ENCODE results near the gene ADGRA3.
"Not testable (repeated sequence)": the region's sequence is repeated elsewhere in the genome, so short reads cannot be mapped to it uniquely, and the experiment has no call there.

ADGRA3 gene

GRCh38 chr4:22440999-22441398, 74.9 kb downstream of the ADGRA3 start:
- no peak for DNase-seq (ENCODE audit: low spot score)

GRCh38 chr4:22439947-22440346, 75.9 kb downstream of the ADGRA3 start:
- no peak for DNase-seq (ENCODE audit: low spot score)

- DNase-seq (ENCODE audit: low spot score): no peak
These were observed 80.2 kb downstream of the ADGRA3 start for GRCh38 chr4:22435652-22436051.

DNA sequence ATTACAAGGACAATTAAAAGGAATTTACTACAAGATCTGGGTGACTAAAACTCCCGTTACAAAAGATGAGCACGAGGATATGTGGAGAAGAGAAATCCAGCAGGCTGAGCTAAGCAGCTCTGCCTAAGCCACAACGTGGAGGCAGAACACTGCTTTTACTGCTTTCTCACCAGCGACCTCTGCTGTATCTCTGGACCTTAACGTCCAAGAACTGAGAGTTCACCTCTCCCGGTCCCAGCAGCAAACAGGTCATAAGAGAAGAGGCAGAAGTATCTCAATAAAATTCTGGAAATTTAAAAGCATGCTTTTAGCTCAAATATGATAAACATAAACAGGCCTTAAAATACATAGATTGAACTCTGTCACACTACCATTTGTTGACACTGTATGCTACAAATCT, 81.0 kb downstream of the ADGRA3 start:
- DNase-seq (ENCODE audit: low spot score): peak; percentile 60

GRCh38 chr4:22430626-22431025, 85.2 kb downstream of the ADGRA3 start:
- DNase-seq (ENCODE audit: low spot score): no peak

- DNase-seq (ENCODE audit: low spot score): no peak
These were observed 87.4 kb downstream of the ADGRA3 start for GRCh38 chr4:22428441-22428840.

DNA sequence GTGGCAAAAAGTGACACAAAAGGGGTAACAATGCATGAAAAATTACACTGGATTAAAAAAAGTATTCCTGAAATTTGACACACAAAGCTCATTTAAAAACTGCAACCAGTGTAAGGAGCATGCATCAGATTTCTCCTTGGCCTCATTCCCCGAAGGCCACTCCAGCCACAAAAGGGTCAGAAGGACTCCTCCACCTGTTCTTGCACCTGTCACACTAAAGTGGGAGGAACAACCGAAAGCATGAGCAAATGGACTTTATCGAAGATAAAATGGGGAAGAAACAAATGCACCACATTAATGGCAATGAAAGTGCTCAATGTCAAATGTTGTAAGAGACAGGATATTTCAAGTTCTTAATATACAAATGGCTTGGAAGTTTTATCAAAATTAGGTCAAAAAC, 88.2 kb downstream of the ADGRA3 start:
- DNase-seq (ENCODE audit: low spot score): no peak

- no peak for DNase-seq (ENCODE audit: low spot score)
These were observed 95.6 kb downstream of the ADGRA3 start for GRCh38 chr4:22420291-22420690.

DNA sequence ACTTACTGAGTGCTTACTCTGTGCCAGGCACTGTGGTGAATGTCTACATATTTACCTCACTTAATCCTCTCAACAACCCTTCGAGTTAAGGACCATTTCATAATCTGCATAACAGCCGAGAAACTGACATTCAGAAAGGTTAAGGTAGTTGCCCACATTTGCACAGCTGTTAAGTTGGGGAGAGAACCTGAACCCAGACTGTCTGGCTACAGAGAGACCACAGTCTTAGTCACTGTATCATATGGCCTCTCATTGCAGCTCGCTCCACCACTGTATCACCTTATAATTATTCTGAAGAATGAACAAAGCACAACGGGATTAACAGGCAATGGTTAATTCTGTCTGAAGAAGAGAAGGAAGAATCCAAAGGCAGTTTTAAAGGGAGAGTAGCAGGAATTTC, 98.5 kb downstream of the ADGRA3 start:
- no peak for DNase-seq (ENCODE audit: low spot score)

- no peak for DNase-seq (ENCODE audit: low spot score)
These were observed 99.5 kb downstream of the ADGRA3 start for GRCh38 chr4:22416403-22416802.

- no peak for DNase-seq (ENCODE audit: low spot score)
These were observed 101.0 kb downstream of the ADGRA3 start for GRCh38 chr4:22414833-22415232.

- no peak for DNase-seq (ENCODE audit: low spot score)
These were observed 102.4 kb downstream of the ADGRA3 start for GRCh38 chr4:22413471-22413870.

- no peak for DNase-seq (ENCODE audit: low spot score)
These were observed 103.9 kb downstream of the ADGRA3 start for GRCh38 chr4:22412013-22412412.

DNA sequence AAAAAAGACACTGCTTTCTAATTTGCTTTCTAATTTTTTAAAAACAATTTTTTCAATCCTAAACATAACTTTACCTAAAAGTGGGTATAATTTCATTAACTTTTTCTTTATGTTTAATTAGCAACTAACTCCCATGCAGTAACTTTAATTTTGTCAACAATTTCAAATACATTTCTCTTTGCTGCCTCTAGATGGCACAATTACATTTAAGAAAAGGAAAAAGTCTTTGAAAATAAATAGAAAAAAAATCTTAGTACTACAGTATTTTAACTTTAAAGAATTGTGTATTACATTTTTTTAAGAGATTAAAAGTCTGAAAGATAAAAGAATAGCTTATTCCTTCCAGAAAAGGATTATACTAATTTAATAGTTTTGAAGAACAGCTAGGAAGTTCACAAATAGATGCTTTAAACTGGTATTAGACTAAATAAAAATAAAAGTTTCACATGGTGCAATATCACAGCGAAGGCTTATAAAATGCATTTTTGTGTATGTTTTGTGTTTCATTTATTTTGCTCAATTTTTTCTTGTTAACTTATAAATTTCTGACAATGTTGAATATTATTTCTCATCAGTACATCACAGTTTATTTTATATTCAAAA, 105.1 kb downstream of the ADGRA3 start:
- peak; percentile 16 for DNase-seq (ENCODE audit: low spot score)

DNA sequence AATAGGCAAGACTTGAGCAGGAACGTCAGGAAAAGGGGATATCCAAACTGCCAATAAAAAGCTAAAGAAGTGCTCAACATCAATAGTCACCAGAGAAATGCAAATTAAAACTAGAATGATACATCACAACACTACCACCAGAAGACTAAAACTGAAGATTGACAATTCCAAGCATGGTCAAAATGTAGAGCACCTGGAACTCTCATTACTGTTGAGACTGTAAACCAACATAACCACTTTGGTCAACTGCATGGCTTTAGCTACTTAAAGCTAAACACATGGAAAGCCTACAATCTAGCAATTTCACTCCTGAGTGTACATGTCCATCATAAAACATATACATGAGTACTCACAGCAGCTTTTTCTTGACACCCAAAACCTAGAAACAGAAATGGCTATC, 107.4 kb downstream of the ADGRA3 start:
- DNase-seq (ENCODE audit: low spot score): no peak

- DNase-seq (ENCODE audit: low spot score): no peak
These were observed 108.5 kb downstream of the ADGRA3 start for GRCh38 chr4:22407361-22407760.

GRCh38 chr4:22398671-22399070, 117.2 kb downstream of the ADGRA3 start:
- DNase-seq (ENCODE audit: low spot score): no peak

DNA sequence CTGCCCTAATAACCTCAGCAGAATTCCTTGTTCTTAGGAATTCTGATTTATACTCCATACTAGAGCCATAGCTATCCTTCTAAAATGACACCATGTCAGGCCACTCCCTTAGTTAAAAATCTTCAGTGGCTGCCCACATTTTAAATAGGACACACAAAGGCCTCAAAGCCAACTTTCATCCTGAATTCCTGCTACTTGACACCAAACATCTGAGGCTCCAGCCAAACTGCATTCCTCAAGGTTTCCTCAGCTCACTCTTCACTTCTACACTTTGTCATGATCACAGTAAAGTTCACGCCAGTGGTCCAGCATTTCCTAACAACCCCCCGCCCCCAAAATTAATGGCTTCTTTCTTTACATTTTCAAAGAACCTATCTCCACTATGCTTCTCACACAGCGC, 124.3 kb downstream of the ADGRA3 start:
- no peak for DNase-seq (ENCODE audit: low spot score)

DNA sequence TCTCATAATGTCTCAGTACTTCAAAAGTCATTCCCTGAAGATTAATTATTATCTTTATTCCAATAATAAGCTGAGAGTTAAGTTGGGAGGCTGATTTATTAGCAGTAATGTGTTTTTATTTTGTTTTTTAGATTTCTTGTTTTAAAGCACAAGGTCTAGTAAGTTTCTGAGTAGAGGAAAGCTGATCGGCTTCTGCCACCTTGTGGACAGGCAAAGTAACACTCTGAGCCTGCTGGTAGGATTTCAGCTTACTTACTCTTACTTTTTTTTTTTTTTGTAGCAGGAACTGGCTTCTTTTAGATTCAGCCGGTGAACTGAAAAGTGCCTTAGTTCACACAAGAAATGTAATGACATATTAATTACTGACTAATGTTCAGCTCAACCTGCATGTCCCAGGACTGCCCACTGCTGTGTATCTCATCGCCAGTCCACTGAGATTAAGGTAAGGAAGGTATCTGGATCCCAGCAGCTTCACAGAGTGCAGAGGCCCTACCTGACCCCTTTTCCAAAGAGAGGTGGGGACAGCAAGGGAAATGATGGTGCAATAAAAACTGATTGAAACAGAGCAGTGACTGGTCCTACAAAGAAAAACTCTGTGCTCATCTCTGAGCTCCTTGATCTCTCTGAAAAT, 126.5 kb downstream of the ADGRA3 start:
- peak; percentile 69 for DNase-seq (ENCODE audit: low spot score)

GRCh38 chr4:22385611-22386011, 130.3 kb downstream of the ADGRA3 start:
- DNase-seq (ENCODE audit: low spot score): no peak

GRCh38 chr4:22384154-22384553, 131.7 kb downstream of the ADGRA3 start:
- DNase-seq (ENCODE audit: low spot score): no peak

- not testable (repeated sequence) for DNase-seq (ENCODE audit: low spot score)
These were observed 133.7 kb downstream of the ADGRA3 start for GRCh38 chr4:22382216-22382615.

- DNase-seq (ENCODE audit: low spot score): no peak
These were observed 142.9 kb downstream of the ADGRA3 start for GRCh38 chr4:22372986-22373385.

GRCh38 chr4:22369901-22370562, 145.8 kb downstream of the ADGRA3 start:
- no peak for DNase-seq (ENCODE audit: low spot score)
